GM12875 (cell line): ENCODE measurements around the gene ACLY.

Source experiments
- H3K4me3 ChIP-seq: one replicate; pipeline ENCODE4 v1.5.1; 2011; ENCODE audit warnings: low read depth, low read length, control low read depth
- CTCF ChIP-seq: IDR thresholded peaks from 2 replicates; pipeline ENCODE4 v1.5.1; 2011; ENCODE audit warnings: low read depth, mild to moderate bottlenecking, control low read depth, inconsistent platforms, low read length, moderate library complexity, borderline replicate concordance; ENCODE audit not compliant: insufficient read depth

The ACLY gene

DNA sequence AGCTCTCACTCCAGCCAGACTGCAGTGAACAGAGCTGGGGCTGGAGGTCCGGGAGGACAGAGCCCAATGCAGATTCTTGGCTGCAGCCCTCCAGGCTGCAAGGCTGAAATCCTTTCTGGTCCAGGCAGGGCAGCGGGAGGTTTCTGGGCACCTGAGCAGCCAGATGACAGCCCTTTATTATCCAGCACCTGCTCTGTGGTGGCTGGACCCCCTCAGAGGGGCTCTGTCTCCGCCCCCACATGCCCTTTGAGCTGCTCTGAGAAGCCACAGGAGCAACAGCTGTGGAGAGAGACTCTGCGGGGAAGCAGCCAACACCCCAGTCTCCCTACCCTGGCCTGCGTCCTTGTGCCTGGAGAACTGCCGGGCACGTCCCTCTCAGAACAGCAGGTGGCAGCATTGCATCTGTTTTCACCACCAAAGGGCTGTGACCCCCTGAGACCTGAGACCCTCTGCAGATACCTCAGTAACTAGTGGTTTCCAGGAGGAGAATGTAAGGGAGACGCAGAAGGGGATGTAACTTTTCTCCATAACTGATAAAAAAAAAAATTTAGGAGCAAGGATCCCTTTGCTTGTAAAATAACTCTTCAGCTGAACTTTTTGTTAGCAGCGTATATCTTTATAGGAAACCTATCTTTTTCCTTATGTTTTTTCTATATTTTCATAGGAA lies 44.1 kb upstream of the ACLY start:
- peak; percentile 81 for TF ChIP-seq CTCF

DNA sequence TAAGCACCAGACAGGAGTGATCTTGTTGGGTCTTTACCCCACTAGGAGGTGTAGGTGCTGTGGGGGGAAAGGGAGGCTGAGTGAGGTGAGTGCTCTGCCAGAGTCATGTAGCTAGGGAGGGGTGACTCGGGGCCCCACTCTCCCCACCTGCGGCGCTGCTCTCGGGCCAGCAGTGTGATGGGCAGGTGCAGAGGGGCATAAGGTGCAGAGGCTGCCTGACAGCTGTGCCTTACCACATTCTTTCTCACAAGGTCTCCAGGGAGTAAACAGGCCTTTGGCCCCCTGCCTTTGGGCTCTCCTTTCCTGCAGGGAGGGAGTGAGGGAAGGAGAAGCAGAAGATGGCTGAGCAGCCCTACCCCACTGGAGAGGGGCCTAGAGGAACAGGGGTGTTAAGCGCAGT lies 43.4 kb upstream of the ACLY start:
- TF ChIP-seq CTCF = no peak
- no peak overlapping the region for H3K4me3 ChIP-seq

More for the DNA sequence above, 44.1 kb upstream of the ACLY start:
- no peak overlapping the region for H3K4me3 ChIP-seq

DNA sequence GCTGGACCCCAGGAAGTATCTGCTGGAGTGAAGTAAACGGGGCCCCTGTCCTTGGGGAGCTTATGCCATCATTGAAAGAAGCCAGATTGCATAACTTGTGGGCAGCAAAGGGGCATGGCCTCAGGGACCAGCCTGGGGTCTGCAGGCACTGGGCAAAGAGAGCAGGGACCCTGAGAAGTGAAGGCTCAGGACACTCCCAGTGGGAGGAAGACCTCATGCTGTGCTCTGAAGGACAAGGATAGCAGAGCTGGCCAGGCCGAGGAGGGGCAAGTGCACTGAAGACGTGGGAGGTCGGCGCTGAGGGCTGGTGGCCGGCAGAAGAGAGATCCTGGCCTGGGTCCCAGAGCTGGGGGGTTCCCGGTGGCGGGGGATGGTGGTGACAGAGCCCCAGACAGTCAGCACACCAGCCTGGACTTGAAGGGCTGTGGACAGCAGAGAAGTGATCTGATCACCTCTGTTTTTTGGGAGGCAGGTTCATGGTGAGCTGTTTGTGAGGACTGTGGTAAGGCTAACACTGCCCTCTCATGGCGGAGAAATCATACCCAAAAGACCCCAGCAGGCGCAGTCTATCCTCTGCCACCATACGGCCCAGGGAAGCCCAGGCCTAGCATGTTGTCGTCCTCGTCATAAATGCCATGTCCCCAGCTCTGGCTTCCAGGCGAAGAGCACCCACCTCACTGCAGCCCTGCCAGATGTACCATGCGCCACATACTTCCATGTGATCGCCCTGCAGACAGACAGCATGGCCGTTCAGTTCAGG lies 40.8 kb upstream of the ACLY start:
- H3K4me3 ChIP-seq = no peak overlapping the region

DNA sequence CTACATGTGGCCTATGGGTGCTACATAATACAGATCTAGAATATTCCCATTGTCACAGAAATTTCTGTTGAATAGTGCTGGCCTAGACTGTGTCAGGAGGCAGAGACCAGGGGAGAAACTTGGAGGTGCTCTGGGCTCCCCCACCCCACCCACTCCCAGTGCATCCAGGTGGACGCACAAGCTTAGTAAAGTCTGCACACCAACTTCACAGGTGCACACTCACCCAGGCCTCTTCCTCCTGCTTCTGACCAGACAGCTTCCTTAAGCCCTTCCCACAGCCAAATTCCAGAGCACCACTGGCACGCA lies 40.2 kb upstream of the ACLY start:
- H3K4me3 ChIP-seq = no peak overlapping the region
- no peak for TF ChIP-seq CTCF

More for the DNA sequence above, 40.8 kb upstream of the ACLY start:
- peak; percentile 29; the same call in 1 of the 2 replicates for TF ChIP-seq CTCF

DNA sequence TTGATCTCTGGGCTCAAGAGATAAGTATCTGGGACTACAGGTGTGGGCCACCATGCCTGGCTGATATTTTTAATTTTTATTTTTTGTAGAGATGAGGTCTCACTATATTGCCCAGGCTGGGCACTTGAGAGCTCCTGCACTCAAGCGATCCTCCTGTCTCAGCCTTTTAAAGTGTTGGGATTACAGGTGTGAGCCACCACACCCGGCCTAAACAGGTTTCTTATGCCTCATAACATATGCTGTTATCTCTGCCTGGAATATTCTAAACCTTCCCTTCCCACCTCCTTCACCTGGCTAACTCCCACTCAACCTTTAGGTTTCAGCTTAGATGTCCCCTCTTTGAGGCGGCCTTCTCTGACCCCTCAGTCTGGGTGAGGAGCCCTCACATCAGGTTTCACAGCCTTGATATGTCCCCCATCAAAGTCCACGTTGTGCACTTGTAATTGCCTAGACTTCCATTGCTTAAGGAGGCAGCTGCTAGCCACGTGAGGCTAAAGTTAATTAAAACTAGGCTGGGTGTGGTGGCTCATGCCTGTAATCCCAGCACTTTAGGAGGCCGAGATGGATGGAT lies 39.2 kb upstream of the ACLY start:
- TF ChIP-seq CTCF = no peak
- no peak overlapping the region for H3K4me3 ChIP-seq

GRCh38 chr17:41957031-41957868 lies 38.5 kb upstream of the ACLY start:
- TF ChIP-seq CTCF = no peak
- H3K4me3 ChIP-seq = no peak overlapping the region
